IgD-negative memory B cell (primary cell): ENCODE results near the gene PPME1. TPM values are rescaled to one million over a fixed set of nuclear protein-coding genes. Genes with fewer than 3 reads are reported as not detected.
"Not testable (repeated sequence)": the region's sequence is repeated elsewhere in the genome, so short reads cannot be mapped to it uniquely, and the experiment has no call there.

Experiments
- H3K27ac Mint-ChIP-seq, 3 donors: one replicate each; pipeline ENCODE4 v1.8.0; 2020 to 2022; ENCODE audit warnings: mild to moderate bottlenecking in 3 of 3, mixed read lengths in 3 of 3, moderate library complexity in 1 of 3
- H3K27me3 Mint-ChIP-seq: one replicate; pipeline ENCODE4 v1.8.0; 2021; ENCODE audit warnings: mixed read lengths
- H3K36me3 Mint-ChIP-seq: one replicate; pipeline ENCODE4 v1.8.0; 2020; ENCODE audit warnings: mild to moderate bottlenecking, mixed read lengths
- H3K4me1 Mint-ChIP-seq, 3 donors: one replicate each; pipeline ENCODE4 v1.8.0; 2020 to 2022; ENCODE audit warnings: mixed read lengths in 3 of 3, mild to moderate bottlenecking in 1 of 3
- H3K4me3 Mint-ChIP-seq, 4 donors: one replicate each; pipeline ENCODE4 v1.8.0; 2020 to 2022; ENCODE audit warnings: mild to moderate bottlenecking in 4 of 4, mixed read lengths in 4 of 4, moderate library complexity in 3 of 4
- H3K9me3 Mint-ChIP-seq, 3 donors: one replicate each; pipeline ENCODE4 v1.8.0; 2020 to 2021; ENCODE audit warnings: mixed read lengths in 3 of 3, mild to moderate bottlenecking in 1 of 3
- polyA plus RNA-seq: library from polyadenylated mRNA; unstranded; fragments of 300-500 nt; fragmentation: Illumina TruSeq; gene quantifications from one replicate; pipeline ENCODE4 v1.2.3, GENCODE V29; 2021

PPME1 gene
- polyA plus RNA-seq: 8.7 TPM

- H3K27ac Mint-ChIP-seq: no peak within 1 kb of the TSS
- H3K9me3 Mint-ChIP-seq: no peaks in the 10 kb centered on the region
- peaks cover 4% of the 10 kb centered on the region for H3K36me3 Mint-ChIP-seq
- H3K4me1 Mint-ChIP-seq: peaks cover 5 to 14% (median 11%) of the 10 kb centered on the region in 3 donors
- H3K4me3 Mint-ChIP-seq: no peak within 1 kb of the TSS
- no peaks in the 10 kb centered on the region for H3K27me3 Mint-ChIP-seq
Observed at GRCh38 chr11:74170694-74171629, at the start of gene PPME1, which contains the start of gene C2CD3. Gene PPME1, plus strand, starts transcription at chr11:74171289. Its CDS starts 133 bp downstream, at chr11:74171422. Gene C2CD3, minus strand, starts transcription at chr11:74171002. Its CDS starts 210 bp downstream, at chr11:74170792.

- no peaks in the 10 kb centered on the region for H3K27me3 Mint-ChIP-seq
- H3K27ac Mint-ChIP-seq: no peak overlapping the region
- H3K9me3 Mint-ChIP-seq: peaks cover 0 to 2% (median 2%) of the 10 kb centered on the region in 3 donors
- H3K4me3 Mint-ChIP-seq: no peak overlapping the region
- peaks cover 11% of the 10 kb centered on the region for H3K36me3 Mint-ChIP-seq
- no peaks in the 10 kb centered on the region for H3K4me1 Mint-ChIP-seq
Observed at GRCh38 chr11:74121804-74122203, 49.3 kb upstream of the PPME1 start.

GRCh38 chr11:74123008-74123448, 48.1 kb upstream of the PPME1 start:
- peaks cover 9% of the 10 kb centered on the region for H3K36me3 Mint-ChIP-seq
- no peak overlapping the region for H3K27ac Mint-ChIP-seq
- no peaks in the 10 kb centered on the region for H3K27me3 Mint-ChIP-seq
- H3K4me3 Mint-ChIP-seq: no peak overlapping the region
- H3K4me1 Mint-ChIP-seq: no peaks in the 10 kb centered on the region
- H3K9me3 Mint-ChIP-seq: peaks cover 0 to 2% (median 0%) of the 10 kb centered on the region in 3 donors

- H3K27ac Mint-ChIP-seq, H3K9me3 Mint-ChIP-seq, H3K4me3 Mint-ChIP-seq, H3K27me3 Mint-ChIP-seq, H3K4me1 Mint-ChIP-seq: not testable (repeated sequence)
- peaks cover 15% of the 10 kb centered on the region for H3K36me3 Mint-ChIP-seq
Observed at GRCh38 chr11:74129121-74129520, 42.0 kb upstream of the PPME1 start.

- H3K36me3 Mint-ChIP-seq: peaks cover 15% of the 10 kb centered on the region
Observed at GRCh38 chr11:74132833-74133232, 38.3 kb upstream of the PPME1 start.

GRCh38 chr11:74133436-74133835, 37.7 kb upstream of the PPME1 start:
- Mint-ChIP-seq H3K4me1 (no peaks in the 10 kb centered on the region), H3K9me3 (no peaks in the 10 kb centered on the region), H3K36me3 (peaks cover 18% of the 10 kb centered on the region), H3K4me3 (no peak overlapping the region), H3K27me3 (no peaks in the 10 kb centered on the region), H3K27ac (no peak overlapping the region)

More at GRCh38 chr11:74132833-74133232, 38.3 kb upstream of the PPME1 start:
- Mint-ChIP-seq H3K27ac (no peak overlapping the region), H3K27me3 (no peaks in the 10 kb centered on the region), H3K4me3 (no peak overlapping the region), H3K9me3 (no peaks in the 10 kb centered on the region), H3K4me1 (no peaks in the 10 kb centered on the region)

- Mint-ChIP-seq H3K27me3 (no peaks in the 10 kb centered on the region), H3K36me3 (peaks cover 19% of the 10 kb centered on the region), H3K4me1 (no peaks in the 10 kb centered on the region), H3K9me3 (no peaks in the 10 kb centered on the region), H3K4me3 (no peak overlapping the region), H3K27ac (no peak overlapping the region)
Observed at GRCh38 chr11:74134661-74135060, 36.4 kb upstream of the PPME1 start.

GRCh38 chr11:74135127-74135840, 35.8 kb upstream of the PPME1 start:
- Mint-ChIP-seq H3K27ac (no peak overlapping the region), H3K9me3 (no peaks in the 10 kb centered on the region), H3K4me1 (no peaks in the 10 kb centered on the region), H3K27me3 (no peaks in the 10 kb centered on the region), H3K36me3 (peaks cover 19% of the 10 kb centered on the region), H3K4me3 (no peak overlapping the region)

GRCh38 chr11:74138021-74138420, 33.1 kb upstream of the PPME1 start:
- no peak overlapping the region for H3K27ac Mint-ChIP-seq
- no peak overlapping the region for H3K4me3 Mint-ChIP-seq
- peaks cover 0 to 3% (median 3%) of the 10 kb centered on the region in 3 donors for H3K4me1 Mint-ChIP-seq
- H3K9me3 Mint-ChIP-seq: no peaks in the 10 kb centered on the region
- H3K27me3 Mint-ChIP-seq: no peaks in the 10 kb centered on the region
- peaks cover 5% of the 10 kb centered on the region for H3K36me3 Mint-ChIP-seq

GRCh38 chr11:74138572-74138971, 32.5 kb upstream of the PPME1 start:
- Mint-ChIP-seq H3K27ac (no peak overlapping the region), H3K4me1 (peaks cover 0 to 4% (median 3%) of the 10 kb centered on the region in 3 donors), H3K27me3 (no peaks in the 10 kb centered on the region), H3K36me3 (peaks cover 5% of the 10 kb centered on the region), H3K9me3 (no peaks in the 10 kb centered on the region), H3K4me3 (no peak overlapping the region)

- Mint-ChIP-seq H3K9me3 (no peaks in the 10 kb centered on the region), H3K4me3 (no peak overlapping the region), H3K4me1 (peaks cover 0 to 4% (median 3%) of the 10 kb centered on the region in 3 donors), H3K36me3 (peaks cover 5% of the 10 kb centered on the region), H3K27ac (no peak overlapping the region), H3K27me3 (no peaks in the 10 kb centered on the region)
Observed at GRCh38 chr11:74139151-74139918, 31.8 kb upstream of the PPME1 start.

- H3K9me3 Mint-ChIP-seq, H3K4me1 Mint-ChIP-seq, H3K27ac Mint-ChIP-seq, H3K27me3 Mint-ChIP-seq, H3K36me3 Mint-ChIP-seq, H3K4me3 Mint-ChIP-seq: not testable (repeated sequence)
Observed at GRCh38 chr11:74139919-74140431, 31.1 kb upstream of the PPME1 start.

GRCh38 chr11:74141241-74141695, 29.8 kb upstream of the PPME1 start:
- Mint-ChIP-seq H3K27me3 (no peaks in the 10 kb centered on the region), H3K27ac (no peak overlapping the region), H3K4me1 (peaks cover 1 to 4% (median 3%) of the 10 kb centered on the region in 3 donors), H3K36me3 (peaks cover 8% of the 10 kb centered on the region), H3K4me3 (no peak overlapping the region), H3K9me3 (peaks cover 0 to 2% (median 0%) of the 10 kb centered on the region in 3 donors)

GRCh38 chr11:74141908-74142307, 29.2 kb upstream of the PPME1 start:
- H3K9me3 Mint-ChIP-seq: peaks cover 0 to 2% (median 0%) of the 10 kb centered on the region in 3 donors
- H3K36me3 Mint-ChIP-seq: peaks cover 8% of the 10 kb centered on the region
- peaks cover 1 to 4% (median 3%) of the 10 kb centered on the region in 3 donors for H3K4me1 Mint-ChIP-seq
- no peaks in the 10 kb centered on the region for H3K27me3 Mint-ChIP-seq
- no peak overlapping the region for H3K27ac Mint-ChIP-seq
- no peak overlapping the region for H3K4me3 Mint-ChIP-seq
